A673 (cell line): ENCODE measurements around the gene MYO1H. TPM values are rescaled to one million over a fixed set of nuclear protein-coding genes. Genes with fewer than 3 reads are reported as not detected.

Experiments used
- BruUV-seq: library from RNA; stranded (reverse); fragments of 400-500 nt; replicated peaks from 2 replicates; lab custom pipeline; 2021; lab: Mats Ljungman, UMichigan
- CTCF ChIA-PET: fragments of 300-600 bp; sonication (Branson Sonifier 250); formaldehyde crosslinking; loops from one replicate; lab custom pipeline; 2022; ENCODE audit warnings: antibody characterized with exemption; lab: Charles Lee
- POLR2A ChIA-PET: fragments of 300-600 bp; sonication (Branson Sonifier 250); formaldehyde crosslinking; loops from one replicate; lab custom pipeline; 2022; ENCODE audit warnings: antibody characterized with exemption; ENCODE audit not compliant: low non-redundant PET; lab: Charles Lee
- DNase-seq: peaks from one replicate; pipeline ENCODE4 v3.0.0-alpha.2; 2015; ENCODE audit warnings: low spot score
- H3K27ac ChIP-seq: fragments of 200-600 bp; sonication (generic); 2 replicates; pipeline ENCODE4 v1.5.1; 2016; ENCODE audit warnings: mixed run types, low read depth, mild to moderate bottlenecking, mixed read lengths, antibody characterized with exemption, low read length; ENCODE audit not compliant: poor library complexity, severe bottlenecking
- H3K27me3 ChIP-seq: fragments of 200-600 bp; sonication (generic); replicated peaks from 2 replicates; pipeline ENCODE4 v1.6.1; 2017; ENCODE audit warnings: mixed run types, low read depth, mild to moderate bottlenecking, mixed read lengths, antibody characterized with exemption, low read length; ENCODE audit not compliant: insufficient read depth, poor library complexity
- H3K36me3 ChIP-seq: fragments of 200-600 bp; sonication (generic); 2 replicates; pipeline ENCODE4 v1.6.1; 2016; ENCODE audit warnings: mixed run types, mild to moderate bottlenecking, mixed read lengths, antibody characterized with exemption, low read length; ENCODE audit not compliant: insufficient read depth, poor library complexity, severe bottlenecking
- H3K4me1 ChIP-seq: fragments of 200-600 bp; sonication (generic); 2 replicates; pipeline ENCODE4 v1.6.1; 2017; ENCODE audit warnings: mixed run types, mild to moderate bottlenecking, mixed read lengths, antibody characterized with exemption, low read length; ENCODE audit not compliant: insufficient read depth, poor library complexity, severe bottlenecking
- H3K4me3 ChIP-seq: fragments of 200-600 bp; sonication (generic); 2 replicates; pipeline ENCODE4 v1.5.1; 2016; ENCODE audit warnings: low read depth, mixed run types, mild to moderate bottlenecking, mixed read lengths, low read length; ENCODE audit not compliant: poor library complexity, severe bottlenecking
- H3K9me3 ChIP-seq: fragments of 200-600 bp; sonication (generic); 2 replicates; pipeline ENCODE4 v1.6.1; 2016; ENCODE audit warnings: mixed run types, low read depth, mild to moderate bottlenecking, mixed read lengths, antibody characterized with exemption, low read length; ENCODE audit not compliant: poor library complexity, severe bottlenecking
- CTCF ChIP-seq: fragments of 300-800, 200-600 bp; sonication (generic); conservative IDR thresholded peaks from 2 replicates; pipeline ENCODE4 v1.5.1; 2017; ENCODE audit warnings: low read depth, mild to moderate bottlenecking, antibody characterized with exemption, low read length, moderate library complexity, mixed read lengths
- EZH2 ChIP-seq: fragments of 200-600 bp; sonication (generic); IDR thresholded peaks from 2 replicates; pipeline ENCODE4 v1.6.1; 2017; ENCODE audit warnings: borderline replicate concordance, low read depth, mild to moderate bottlenecking, mixed read lengths, antibody characterized with exemption, low read length; ENCODE audit not compliant: poor library complexity, severe bottlenecking
- intact Hi-C: fragments of 100-400 bp; cut with micrococcal nuclease; formaldehyde crosslinking; loops from one replicate; pipeline ENCODE4 v1.10.0; 2022; ENCODE audit not compliant: unreplicated experiment
- total RNA-seq: library from RNA; stranded (reverse); gene quantifications from 2 replicates; pipeline ENCODE4 v1.2.3, GENCODE V29; 2021

Gene MYO1H
- total RNA-seq, 1 experiment from 2014 or later, result not detected

GRCh38 chr12:109377139-109377685 lies 29.5 kb downstream of the MYO1H start:
- intact Hi-C loops, result no loop called here
- DNase-seq, result peak; percentile 57
- no peaks in the 10 kb centered on the region for H3K36me3 ChIP-seq
- CTCF ChIA-PET, result no interaction called here
- POLR2A ChIA-PET, result no interaction called here
- BruUV-seq, result no TSS peak
- no peaks in the 10 kb centered on the region for H3K9me3 ChIP-seq
- H3K4me3 ChIP-seq, result no peak overlapping the region
- H3K27me3 ChIP-seq, result peaks cover 15% of the 10 kb centered on the region
- no peak overlapping the region for H3K27ac ChIP-seq
- TF ChIP-seq CTCF, result no peak
- no peak for TF ChIP-seq EZH2
- no peaks in the 10 kb centered on the region for H3K4me1 ChIP-seq

GRCh38 chr12:109378569-109378968 lies 30.9 kb downstream of the MYO1H start:
- TF ChIP-seq CTCF (no peak), EZH2 (no peak)
- CTCF ChIA-PET, result no interaction called here
- no peaks in the 10 kb centered on the region for H3K4me1 ChIP-seq
- intact Hi-C loops, result no loop called here
- BruUV-seq, result no TSS peak
- no peaks in the 10 kb centered on the region for H3K36me3 ChIP-seq
- no peak for DNase-seq
- H3K27me3 ChIP-seq, result peaks cover 5% of the 10 kb centered on the region
- POLR2A ChIA-PET, result no interaction called here
- H3K4me3 ChIP-seq, result no peak overlapping the region
- H3K27ac ChIP-seq, result no peak overlapping the region
- H3K9me3 ChIP-seq, result no peaks in the 10 kb centered on the region

GRCh38 chr12:109382031-109382430 lies 34.3 kb downstream of the MYO1H start:
- CTCF ChIA-PET, result no interaction called here

More at GRCh38 chr12:109382031-109382430, 34.3 kb downstream of the MYO1H start:
- DNase-seq, result no peak
- Histone ChIP-seq H3K27me3 (peaks cover 5% of the 10 kb centered on the region), H3K27ac (no peak overlapping the region), H3K4me1 (no peaks in the 10 kb centered on the region), H3K9me3 (no peaks in the 10 kb centered on the region), H3K36me3 (no peaks in the 10 kb centered on the region), H3K4me3 (no peak overlapping the region)
- TF ChIP-seq EZH2 (no peak), CTCF (no peak)
- POLR2A ChIA-PET, result no interaction called here
- BruUV-seq, result no TSS peak
- intact Hi-C loops, result no loop called here
